ENCODE data around the gene CTR9.

The CTR9 gene

DNA sequence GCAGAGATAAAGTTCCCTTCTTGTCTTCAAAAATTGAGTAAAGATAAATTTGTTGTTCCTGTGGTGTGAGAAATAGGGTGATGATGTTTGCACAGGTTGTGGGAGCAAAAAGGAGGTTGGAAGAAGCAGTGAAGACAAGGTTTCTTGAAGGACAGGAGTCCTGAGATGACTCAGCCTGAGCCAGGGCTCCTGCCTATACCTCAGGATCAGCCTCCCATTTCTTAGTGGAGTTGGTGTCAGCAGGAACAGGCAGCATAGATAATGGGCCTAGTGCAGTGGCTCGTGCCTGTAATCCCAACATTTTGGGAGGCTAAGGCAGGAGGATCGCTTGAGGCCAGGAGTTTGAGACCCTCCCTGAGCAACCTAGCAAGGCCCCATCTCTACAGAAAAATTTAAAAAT, 29.0 kb downstream of the CTR9 start:
- DNase-seq (ENCODE audit: low spot score): no peak

DNA sequence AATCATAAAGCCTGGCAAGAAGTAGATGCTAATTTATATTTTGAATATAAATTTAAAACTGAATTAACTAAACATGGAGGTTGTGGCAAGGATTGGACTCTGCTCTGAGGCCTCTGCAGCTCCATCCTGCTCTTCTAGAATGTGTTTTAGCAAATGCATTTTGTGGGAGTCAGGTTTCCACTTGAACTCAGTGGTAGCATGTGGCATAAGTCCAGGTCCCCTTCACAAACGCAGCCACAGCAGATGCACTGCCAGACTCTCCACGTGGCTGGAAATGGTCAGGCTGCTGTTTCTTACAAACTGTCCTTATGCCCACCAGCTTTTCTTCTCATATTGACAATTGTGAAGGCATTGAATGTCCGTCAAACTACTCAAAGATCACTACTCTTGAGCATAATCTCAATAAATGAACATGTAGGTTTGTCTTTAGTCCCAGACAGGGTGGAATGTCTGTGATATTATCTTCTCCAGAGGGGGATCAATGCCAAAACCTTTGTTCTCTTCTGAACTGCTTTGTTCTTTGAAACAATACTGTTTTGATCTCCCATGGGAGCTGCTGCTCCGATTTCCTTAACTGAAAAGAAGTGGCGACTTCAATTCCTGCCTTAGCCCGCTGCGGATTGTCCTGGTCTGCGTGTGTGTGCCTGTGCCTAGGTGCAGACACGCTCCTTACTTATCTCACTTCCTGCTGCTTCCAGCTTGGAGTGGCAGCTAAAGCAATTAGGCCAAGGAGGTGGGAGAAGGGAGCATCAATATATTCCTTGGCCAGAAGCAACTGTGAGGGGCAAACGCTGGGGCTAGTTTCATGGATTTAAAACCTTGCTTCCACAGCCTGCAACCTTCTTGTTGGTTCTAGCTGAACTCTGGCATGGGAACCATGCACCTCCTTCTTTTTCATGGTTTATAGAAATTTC, 33.4 kb downstream of the CTR9 start:
- DNase-seq (ENCODE audit: low spot score): no peak

DNA sequence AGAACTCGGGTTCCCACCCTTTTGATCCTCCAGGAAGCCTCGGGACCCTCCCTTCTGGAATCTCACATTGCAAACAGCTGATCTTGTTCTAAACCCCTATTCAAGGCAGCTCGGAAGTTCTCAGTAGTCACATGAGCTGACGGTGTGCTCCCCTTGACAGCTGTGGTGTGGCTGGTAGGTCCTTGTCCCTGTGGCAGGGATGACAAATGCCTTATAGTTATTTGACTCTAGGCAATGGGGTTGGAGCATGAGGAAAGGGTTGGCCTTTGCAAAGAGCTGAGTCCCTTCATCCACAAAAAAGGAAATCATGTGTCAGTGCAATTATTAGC, 34.1 kb downstream of the CTR9 start:
- DNase-seq (ENCODE audit: low spot score): no peak

DNA sequence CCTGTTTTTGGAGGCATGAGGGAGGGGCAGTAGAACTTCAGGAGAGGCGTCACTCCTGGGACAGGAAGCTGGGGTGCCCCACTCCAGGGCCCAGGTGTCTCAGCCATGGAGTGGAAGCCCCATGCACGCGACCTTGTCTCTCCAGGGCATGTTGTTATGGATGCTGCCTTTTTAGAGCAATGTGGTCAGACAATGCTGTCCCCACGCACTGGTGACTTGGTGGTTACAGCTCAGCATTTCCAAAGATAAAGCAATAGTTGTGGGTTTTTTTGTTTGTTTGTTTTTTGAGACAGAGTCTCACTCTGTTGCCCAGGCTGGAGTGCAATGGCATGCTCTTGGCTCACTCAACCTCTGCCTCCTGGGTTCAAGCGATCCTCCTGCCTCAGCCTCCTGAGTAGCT, 35.4 kb downstream of the CTR9 start:
- no peak for DNase-seq (ENCODE audit: low spot score)

DNA sequence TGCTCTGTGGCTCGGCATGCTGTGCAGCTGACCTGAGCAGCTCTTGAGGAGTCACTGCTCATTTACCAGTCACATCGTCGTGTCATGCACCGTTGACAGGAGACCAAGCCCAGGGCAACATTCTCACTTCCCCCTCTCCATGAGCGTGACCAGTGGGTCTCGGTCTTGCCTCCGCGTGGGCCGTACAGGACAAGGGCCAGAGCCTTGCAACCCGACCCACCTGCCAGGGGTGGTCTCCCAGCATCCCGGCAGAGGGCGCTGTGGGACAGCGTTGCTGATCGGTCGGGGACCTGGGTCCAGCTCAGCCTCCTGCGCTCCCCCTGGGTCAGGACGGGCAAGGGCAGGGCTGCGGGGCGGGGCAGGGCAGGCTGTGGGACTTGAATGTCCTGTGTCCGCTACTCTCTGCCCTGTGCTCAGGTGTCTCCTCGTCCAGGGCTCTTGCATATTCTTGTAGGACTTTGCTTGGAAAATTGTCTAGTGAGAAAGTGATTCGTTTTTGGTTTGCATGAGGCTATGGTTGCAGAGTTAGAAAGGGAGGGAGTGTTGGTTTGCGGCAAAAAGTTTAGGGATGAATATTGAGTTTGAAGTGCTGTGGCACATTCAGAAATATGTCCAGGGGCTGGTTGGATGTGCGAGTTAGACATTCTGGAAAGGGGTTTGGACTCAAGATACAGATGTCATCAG, 41.5 kb downstream of the CTR9 start:
- DNase-seq (ENCODE audit: low spot score): peak; percentile 83

DNA sequence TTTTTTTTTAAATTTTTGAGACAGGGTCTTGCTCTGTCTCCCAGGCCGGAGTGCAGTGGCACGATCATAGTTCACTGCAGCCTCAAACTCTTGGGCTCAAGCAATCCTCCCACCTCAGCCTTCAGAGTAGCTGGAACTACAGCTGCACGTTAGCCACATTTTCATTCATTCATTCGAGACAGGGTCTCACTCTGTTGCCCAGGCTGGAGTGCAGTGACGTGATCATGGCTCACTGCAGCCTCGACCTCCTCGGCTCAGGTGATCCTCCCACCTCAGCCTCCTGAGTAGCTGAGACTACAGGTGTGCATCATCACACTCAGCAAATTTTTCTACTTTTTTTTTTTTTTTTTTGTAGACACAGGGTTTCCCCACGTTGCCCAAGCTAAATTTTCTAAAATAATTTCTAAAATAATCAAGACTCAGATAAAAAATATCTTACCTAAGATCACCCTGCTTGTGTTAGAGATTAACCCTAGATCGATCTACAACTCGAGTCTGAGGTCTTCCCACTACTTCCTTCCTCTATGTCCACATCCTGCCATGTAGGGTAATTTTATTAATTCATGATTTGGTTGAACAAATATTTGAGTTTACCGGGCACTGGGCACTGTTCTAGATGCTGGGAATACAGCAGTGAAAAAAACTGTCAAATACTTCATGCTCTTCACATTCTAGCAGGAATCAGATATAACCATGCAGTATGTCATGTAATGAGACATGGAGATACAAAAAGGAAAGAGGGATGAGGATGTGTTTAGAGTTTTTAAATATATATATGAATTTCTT, 42.6 kb downstream of the CTR9 start:
- no peak for DNase-seq (ENCODE audit: low spot score)

DNA sequence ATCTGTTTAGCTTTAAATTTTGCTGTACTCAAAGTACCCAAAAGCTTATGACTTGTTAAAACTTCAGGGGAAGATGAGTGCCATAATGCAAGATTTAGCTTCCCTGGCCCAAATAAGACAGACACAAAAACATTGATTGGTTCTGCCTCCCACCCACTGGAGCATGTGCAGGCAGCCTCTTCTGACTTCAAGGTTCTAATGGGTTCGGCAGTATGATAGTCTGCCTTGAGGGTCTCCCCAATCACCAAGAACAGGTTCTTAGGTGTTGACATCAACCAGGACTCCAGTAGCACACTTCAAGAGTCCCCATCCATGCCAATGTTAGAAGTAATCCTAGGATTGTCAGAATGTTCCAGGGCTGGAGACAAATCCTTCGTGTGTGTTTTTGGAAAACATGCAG, 45.1 kb downstream of the CTR9 start:
- DNase-seq (ENCODE audit: low spot score): no peak

DNA sequence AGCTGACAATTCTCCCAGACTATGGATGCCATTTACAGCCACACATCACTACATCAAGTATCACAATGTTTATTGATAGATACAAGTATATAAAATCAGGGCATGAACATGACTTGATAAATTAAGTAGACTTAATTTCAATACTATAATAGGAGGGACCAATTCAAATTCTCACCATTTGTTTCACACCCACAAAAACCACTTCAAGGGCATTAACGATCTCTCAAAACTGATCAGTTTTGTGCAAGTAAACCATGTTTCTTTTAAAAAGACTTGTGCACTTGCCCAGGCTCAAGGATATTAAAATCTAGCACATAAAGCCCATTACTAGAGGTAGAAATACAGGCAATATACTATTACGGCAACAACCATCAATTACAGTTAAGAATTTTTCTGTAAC, 46.0 kb downstream of the CTR9 start:
- DNase-seq (ENCODE audit: low spot score): no peak

DNA sequence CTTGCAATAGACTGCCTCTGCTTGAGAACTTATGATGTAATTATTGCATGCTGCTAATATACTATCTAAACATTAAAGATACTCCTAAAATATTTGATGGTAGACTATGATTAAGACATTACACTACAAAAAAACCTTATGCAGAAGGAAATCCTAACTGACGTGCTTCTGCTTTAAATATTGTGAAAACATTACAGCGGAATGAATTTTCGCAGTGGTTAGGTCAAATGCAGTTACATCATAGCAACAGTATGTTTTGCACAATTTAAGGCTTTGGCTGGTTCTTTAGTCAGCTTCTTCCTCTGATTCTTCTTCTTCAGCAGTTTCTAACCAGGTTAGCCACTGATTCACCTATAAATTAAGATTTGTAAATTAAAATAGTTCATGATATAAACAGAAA, 46.5 kb downstream of the CTR9 start:
- no peak for DNase-seq (ENCODE audit: low spot score)

DNA sequence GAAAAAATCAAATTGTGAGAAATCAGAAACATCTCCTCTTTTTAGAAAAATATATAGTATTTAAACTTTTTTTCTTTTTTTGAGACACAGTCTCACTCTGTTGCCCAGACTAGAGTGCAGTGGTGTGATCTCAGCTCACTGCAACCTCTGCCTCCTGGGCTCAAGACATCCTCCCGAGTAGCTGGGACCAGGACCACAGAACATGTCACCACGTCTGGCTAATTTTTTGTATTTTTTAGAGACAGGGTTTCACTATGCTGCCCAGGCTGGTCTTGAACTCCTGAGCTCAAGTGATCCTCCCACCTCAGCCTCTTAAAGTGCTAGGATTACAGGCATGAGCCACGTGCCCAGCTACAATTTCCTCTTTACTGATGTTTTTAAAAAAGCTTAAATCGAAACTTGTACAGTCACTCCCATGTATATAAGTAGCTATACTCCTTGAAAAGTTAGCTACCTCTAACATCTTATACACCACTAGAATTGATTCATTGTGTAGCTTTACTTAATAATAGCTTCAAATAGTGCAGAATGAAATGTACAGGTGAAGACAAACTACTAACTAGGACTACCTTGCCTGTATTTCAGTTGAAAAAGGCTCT, 47.4 kb downstream of the CTR9 start:
- DNase-seq (ENCODE audit: low spot score): no peak

DNA sequence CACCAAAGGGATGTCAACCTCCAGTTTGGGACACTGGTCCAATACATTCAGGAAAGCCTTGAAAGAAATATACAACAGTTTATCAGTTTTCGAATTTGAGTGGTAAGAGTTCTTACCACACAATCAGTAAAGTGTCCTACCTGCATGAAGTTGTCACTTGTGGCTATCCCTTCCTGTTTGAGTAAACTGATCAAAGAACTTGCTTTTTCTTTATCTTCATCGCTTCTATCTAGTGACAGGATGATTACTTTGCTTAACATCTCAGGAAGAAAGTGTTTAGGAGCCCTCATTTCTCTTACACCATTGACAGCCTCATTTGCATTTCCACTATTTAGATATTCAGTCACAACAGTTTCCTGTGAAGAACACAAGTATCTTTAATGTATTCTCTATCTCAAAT, 49.2 kb downstream of the CTR9 start:
- no peak for DNase-seq (ENCODE audit: low spot score)

DNA sequence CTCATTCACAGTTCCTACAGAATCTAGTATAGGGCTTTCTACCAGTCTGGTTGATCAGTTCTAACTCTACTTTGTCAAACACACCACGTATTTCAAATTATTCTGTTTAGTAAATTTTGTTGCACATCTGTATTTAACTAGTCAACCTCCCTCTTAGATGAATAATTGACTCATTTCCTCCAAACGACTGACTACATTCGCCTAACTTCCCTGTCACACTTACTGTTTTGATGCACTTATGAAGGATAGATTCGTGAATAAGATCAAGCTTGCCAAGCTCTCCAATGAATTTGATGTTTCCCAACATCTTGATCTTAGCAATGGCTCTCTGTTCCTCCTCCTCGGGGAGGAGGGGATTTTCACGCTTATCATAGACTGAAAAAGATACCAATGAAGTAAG, 52.6 kb downstream of the CTR9 start:
- DNase-seq (ENCODE audit: low spot score): no peak

DNA sequence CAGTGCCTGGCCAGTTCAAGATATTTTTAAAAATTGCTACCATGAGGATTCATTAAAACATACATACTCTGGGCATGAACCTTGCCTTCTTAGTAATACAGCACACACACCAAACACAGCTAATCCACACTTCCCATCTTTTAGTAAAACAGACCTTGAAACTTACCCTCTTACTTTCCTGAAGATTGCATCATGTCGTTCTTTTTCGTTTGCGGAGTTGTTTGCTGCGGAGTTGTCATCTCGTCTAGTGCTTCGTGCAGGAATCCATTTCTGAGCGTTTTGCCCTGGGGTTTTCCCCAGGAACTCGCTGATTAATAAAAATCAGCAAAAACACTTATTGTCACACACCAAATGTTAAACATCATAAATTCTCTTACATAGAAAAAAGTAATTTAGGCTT, 54.7 kb downstream of the CTR9 start:
- no peak for DNase-seq (ENCODE audit: low spot score)

DNA sequence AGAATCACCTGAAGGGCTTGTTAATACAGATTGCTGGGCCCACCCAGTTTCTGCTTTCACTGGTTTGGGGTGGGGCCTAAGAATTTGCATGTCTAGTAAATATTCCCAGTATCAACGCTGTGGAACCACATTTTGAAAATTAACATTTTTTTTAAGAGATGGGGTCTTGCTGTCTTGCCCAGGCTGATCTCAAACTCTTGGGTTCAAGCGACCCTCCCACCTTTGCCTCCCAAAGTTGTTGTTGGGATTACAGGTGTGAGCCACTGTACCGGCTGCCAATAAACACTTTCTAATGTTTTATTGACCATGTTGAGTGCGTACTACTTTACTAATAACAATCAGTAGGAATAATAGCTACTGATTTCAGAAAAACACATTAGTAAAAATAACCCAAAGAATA, 55.2 kb downstream of the CTR9 start:
- DNase-seq (ENCODE audit: low spot score): no peak

DNA sequence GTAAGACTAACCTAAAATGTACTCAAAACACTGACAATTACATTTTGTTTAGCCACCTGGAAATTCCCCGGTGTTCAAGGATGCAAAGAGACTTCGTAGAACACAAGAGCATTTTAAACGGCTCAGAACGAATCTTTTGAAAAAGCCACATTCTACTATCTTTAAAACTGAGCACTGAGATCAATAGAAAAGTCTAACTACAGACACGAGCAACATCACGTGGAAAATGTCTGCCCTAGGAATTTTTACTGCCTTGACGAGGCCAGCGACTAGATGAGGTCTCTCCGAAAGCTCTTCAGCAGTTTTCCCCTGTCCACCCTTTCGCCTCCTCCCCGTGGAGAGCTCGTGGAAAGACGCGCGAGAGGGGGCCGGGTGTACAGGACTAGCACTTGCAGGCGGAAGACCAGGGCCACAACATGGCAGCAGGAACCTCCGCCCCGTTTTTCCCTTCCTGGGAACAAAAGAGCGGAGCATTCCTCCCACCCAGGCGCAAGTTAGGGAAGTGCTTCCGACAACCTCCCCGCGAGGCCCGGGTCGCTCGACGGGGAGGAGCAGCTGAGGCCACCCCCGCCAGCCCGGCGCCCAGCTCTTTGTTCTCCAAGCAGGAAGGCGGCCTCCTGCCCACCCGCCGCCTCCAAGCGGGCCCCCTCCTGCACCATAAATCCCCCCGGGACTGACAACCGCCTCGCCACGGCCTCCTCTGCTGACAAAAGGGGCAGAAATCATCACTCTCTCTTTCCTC, 56.6 kb downstream of the CTR9 start:
- peak; percentile 32 for DNase-seq (ENCODE audit: low spot score)

DNA sequence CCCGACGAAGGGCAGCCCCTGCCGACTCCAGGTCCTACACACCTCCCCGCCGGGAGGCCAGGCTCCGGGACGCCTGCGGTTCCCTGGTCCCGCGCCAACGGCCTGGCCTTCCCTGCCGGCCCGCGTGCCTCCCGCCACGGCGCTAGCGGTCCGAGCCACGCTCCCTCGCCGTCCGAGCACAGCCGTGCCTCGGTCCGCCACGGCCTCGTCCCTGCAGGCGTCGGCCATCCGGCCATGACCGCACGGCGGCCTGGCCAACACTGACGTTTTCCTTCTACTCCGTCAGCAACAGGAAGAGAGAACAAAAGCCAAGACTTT, 57.1 kb downstream of the CTR9 start:
- no peak for DNase-seq (ENCODE audit: low spot score)

DNA sequence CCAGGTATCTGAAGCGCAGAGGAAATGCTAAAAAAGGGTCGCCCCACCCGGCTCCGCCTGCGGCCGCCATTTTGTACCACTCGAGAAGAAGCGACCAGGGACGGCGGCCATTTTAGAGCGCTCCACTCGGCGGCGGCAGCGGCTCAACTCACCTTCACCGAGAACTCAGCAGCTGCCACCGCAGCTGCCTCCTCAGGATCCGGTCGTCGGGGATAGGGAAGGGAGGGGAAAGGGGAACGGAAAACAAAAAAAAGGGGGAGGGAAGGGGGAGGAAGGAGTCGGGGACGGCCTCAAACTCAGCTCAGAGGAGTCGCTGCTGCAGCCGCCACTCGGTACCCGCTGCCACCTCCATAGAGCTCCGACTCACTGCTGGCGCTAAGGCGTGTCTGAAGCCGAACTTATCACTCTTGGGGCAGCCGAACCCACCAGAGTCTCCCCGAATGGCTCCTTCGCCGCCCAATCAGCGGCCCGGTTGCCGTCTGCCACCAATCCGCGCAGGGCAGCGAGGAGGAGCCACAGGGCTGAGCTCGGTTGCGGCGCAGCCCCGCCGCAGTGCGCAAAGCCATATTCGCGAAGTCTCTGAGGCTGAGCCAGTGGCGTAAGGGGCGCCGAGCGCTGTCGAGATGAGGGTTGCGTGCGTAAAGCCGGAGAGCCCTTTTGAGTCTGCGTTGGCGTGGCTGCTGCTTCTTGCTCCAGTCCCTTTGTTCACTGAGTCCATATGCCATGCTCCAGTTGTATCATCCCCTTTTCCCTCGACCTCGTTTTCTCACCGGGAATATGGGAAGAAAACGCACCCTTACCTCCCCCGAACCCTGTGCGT, 57.7 kb downstream of the CTR9 start, which contains the start of gene EIF4G2:
EIF4G2 (minus strand) TSS at position 374 of the 820 bp plus-strand sequence.
- DNase-seq (ENCODE audit: low spot score): peak; percentile 99

DNA sequence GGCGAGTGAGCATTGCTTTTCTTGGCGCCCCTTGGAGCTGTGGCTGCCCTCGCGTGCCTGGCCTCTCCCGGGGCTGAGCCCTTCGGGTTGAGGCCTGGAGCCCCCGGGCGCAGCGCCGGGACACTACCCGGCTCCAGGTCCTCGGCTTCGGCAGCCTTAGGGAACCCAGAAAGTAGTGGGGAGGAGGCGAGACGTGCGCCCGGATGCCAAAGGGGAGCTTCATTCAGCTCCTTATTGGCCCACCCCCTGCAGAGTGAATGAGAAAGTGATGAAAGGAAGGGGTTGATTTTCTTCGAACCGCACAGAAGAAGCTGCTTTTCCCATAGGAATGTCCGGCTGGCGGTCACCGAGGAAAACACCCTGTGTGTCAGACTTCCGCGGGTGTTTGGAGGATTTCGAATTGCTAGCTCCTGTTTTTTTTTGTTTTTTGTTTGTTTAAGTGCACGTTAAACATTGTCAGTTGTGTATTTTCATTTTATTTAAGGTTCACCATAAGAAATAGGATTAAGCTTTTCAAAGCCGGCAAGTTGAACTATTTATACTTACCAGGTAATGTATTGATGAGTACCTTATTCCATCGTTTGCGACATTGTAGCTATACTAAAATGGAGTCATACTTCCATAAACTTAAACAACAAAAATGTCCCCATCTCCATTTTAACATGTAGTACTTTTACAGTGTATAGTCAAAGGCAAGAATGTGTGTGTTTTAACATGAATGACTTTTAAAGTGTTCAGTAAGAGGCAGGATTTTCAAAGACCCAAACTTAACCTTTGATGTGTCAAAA, 58.5 kb downstream of the CTR9 start:
- peak; percentile 32 for DNase-seq (ENCODE audit: low spot score)

DNA sequence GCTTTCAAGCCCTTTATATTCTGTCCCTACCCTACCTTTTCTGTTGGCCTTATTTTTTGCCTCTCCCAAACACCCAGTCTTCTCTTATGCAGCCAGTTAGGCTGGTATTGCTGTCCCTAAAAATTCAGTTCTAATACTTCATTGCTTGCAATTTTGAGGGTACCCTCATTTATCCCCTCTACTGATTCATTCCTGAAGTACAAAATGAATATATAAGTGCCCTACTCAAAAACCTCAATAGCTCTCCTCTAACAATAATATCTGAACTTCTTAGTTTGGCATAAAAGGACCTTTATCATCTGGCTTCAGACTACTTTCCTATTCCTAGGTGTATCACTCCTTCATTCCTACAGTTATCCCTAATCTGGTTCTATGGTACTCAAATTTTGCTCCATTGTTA, 62.9 kb downstream of the CTR9 start:
- DNase-seq (ENCODE audit: low spot score): no peak

DNA sequence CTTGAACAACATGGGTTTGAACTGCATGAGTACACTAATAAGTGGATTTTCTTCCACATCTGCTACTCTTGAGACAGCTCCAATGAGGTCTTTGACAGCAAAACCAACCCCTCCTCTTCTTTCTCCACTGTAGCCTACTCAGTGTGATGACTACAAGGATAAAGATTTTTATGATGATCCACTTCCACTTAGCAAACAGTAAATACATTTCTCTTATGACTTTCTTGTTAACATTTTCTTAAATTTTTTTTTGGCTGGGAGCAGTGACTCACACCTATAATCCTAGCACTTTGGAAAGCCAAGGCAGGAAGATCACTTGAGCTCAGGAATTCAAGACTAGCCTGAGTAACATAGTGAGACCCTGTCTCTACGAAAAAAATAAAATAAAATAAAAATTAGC, 67.5 kb downstream of the CTR9 start:
- no peak for DNase-seq (ENCODE audit: low spot score)
